ENCODE measurements around the gene ATG101.

GRCh38 chr12:52080403-52081251, 10.8 kb downstream of the ATG101 start:
- no peak for TF ChIP-seq CTCF (IDR thresholded peaks at IDR 0.05)
- no peak for TF ChIP-seq EZH2 (IDR thresholded peaks at IDR 0.05; ENCODE audit: borderline replicate concordance, insufficient read depth, low read depth, low read length, poor library complexity, severe bottlenecking)
